K562 (cell line): ENCODE results near the gene LRRC75A. TPM values are rescaled to one million over a fixed set of nuclear protein-coding genes. Genes with fewer than 3 reads are reported as not detected.
A peak's percentile ranks its signal among the peaks of the same experiment; 100 is the strongest.

Experiments used
- GATAD2A ChIP-seq: fragments of 450-650 bp; IDR thresholded peaks from 2 replicates; pipeline ENCODE4 v1.6.1; 2017
- L3MBTL2 ChIP-seq: fragments of 450-650 bp; IDR thresholded peaks from 2 replicates; pipeline ENCODE4 v1.6.1; 2016; ENCODE audit warnings: mild to moderate bottlenecking, moderate library complexity
- NR3C1 ChIP-seq: sonication (generic); formaldehyde crosslinking; IDR thresholded peaks from 2 replicates; pipeline ENCODE4 v1.8.1; 2022; ENCODE audit warnings: missing genetic modification reagents
- PHTF2 ChIP-seq: fragments of 250-450 bp; sonication (Bioruptor Pico); IDR thresholded peaks from 2 replicates; pipeline ENCODE4 v1.5.0; 2021; ENCODE audit warnings: mild to moderate bottlenecking
- ZBTB7A ChIP-seq: IDR thresholded peaks from 2 replicates; pipeline ENCODE4 v1.6.1; 2011; ENCODE audit warnings: low read depth, mild to moderate bottlenecking, low read length, moderate library complexity, borderline replicate concordance; ENCODE audit not compliant: control insufficient read depth
- ZNF584 ChIP-seq: fragments of 200-800 bp; sonication (Bioruptor generic); IDR thresholded peaks from 2 replicates; pipeline ENCODE4 v1.6.1; 2016; ENCODE audit warnings: low read depth, mild to moderate bottlenecking, missing genetic modification characterization, missing compliant biosample characterization
- polyA plus RNA-seq, 8 experiments: library from polyadenylated mRNA; depleted of rRNA in 4 of 8; stranded (reverse) in 5 of 8; unstranded in 3 of 8; fragments of >200 nt; fragmentation: Nextera tagmentation in 2 of 8; fragmentation: Illumina TruSeq in 1 of 8; extraction: Ambion mirVana in 2 of 8; extraction: Trizol in 1 of 8; gene quantifications; 2 replicates each; pipeline versions ENCODE4 v1.2.1 to v1.2.3, GENCODE V29; 2011 to 2014; ENCODE audit warnings: inconsistent platforms in 1 of 8, missing spikeins in 1 of 8
- total RNA-seq, 7 experiments: library from RNA; depleted of rRNA in 6 of 7; stranded (reverse); fragments of >200 nt in 6 of 7; fragmentation: Illumina TruSeq in 2 of 7; extraction: Trizol in 2 of 7; gene quantifications; 2 replicates each; pipeline versions ENCODE4 v1.2.1 to v1.2.3, GENCODE V29; 2011 to 2021; ENCODE audit warnings: low replicate concordance in 1 of 7
- TF ChIP-seq, protein P1 (sequence below): fragments of 450-650 bp; IDR thresholded peaks from 2 replicates; pipeline ENCODE4 v1.6.1; 2016; ENCODE audit warnings: mild to moderate bottlenecking, moderate library complexity
- TF ChIP-seq, protein P2 (sequence below): fragments of 450-650 bp; IDR thresholded peaks from 2 replicates; pipeline ENCODE4 v1.6.1; 2017; ENCODE audit warnings: mild to moderate bottlenecking, moderate library complexity
- TF ChIP-seq, protein P3 (sequence below), 2 experiments: fragments of 450-650 bp; conservative IDR thresholded peaks; 2 replicates each; pipeline ENCODE4 v1.6.1; 2017; ENCODE audit warnings: mild to moderate bottlenecking in 2 of 2, moderate library complexity in 2 of 2

LRRC75A gene
- total and polyA plus RNA-seq, 9 of the 15 experiments (the other 6 are each of a cell fraction or from before 2014, with no cell fraction given), result 0.04 to 0.34 (median 0.08) TPM; not detected in 5

DNA sequence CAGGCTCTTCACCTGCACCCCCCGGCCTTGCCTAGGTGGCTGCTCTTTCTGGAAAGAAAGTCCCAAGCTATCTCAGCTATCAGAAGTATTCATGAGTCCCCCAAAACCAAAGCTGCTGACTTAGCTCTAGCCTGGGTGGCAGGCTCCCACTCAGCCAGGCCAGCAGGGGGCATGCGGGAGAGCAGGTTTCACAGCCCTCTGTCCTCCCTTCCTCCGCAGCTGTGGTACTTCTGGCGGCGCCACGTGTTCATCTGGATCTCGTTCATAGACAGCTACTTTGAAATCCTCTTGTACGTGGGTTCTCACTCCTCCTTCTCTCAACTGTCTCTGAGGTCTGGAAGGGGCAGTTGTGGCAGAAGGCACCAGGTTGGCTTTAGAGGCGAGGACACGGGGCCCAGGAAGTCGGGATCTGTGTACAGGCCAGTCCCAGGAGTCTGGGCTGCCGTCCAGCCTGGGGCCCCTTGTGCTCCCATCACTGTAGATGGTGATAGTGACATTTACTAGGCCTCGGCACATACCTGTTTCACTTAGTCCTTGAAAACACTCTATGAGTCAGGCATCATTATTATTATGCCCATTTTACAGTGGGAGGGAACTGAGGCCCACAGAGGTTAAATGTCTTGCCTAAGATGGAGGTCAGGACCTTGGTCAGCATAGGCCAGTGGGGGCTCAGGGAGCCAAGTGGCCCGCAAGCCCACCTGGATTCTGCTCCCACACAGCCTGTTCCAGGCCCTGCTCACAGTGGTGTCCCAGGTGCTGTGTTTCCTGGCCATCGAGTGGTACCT lies 63.7 kb downstream of the LRRC75A start (continued):
- TF ChIP-seq, protein P1, sequence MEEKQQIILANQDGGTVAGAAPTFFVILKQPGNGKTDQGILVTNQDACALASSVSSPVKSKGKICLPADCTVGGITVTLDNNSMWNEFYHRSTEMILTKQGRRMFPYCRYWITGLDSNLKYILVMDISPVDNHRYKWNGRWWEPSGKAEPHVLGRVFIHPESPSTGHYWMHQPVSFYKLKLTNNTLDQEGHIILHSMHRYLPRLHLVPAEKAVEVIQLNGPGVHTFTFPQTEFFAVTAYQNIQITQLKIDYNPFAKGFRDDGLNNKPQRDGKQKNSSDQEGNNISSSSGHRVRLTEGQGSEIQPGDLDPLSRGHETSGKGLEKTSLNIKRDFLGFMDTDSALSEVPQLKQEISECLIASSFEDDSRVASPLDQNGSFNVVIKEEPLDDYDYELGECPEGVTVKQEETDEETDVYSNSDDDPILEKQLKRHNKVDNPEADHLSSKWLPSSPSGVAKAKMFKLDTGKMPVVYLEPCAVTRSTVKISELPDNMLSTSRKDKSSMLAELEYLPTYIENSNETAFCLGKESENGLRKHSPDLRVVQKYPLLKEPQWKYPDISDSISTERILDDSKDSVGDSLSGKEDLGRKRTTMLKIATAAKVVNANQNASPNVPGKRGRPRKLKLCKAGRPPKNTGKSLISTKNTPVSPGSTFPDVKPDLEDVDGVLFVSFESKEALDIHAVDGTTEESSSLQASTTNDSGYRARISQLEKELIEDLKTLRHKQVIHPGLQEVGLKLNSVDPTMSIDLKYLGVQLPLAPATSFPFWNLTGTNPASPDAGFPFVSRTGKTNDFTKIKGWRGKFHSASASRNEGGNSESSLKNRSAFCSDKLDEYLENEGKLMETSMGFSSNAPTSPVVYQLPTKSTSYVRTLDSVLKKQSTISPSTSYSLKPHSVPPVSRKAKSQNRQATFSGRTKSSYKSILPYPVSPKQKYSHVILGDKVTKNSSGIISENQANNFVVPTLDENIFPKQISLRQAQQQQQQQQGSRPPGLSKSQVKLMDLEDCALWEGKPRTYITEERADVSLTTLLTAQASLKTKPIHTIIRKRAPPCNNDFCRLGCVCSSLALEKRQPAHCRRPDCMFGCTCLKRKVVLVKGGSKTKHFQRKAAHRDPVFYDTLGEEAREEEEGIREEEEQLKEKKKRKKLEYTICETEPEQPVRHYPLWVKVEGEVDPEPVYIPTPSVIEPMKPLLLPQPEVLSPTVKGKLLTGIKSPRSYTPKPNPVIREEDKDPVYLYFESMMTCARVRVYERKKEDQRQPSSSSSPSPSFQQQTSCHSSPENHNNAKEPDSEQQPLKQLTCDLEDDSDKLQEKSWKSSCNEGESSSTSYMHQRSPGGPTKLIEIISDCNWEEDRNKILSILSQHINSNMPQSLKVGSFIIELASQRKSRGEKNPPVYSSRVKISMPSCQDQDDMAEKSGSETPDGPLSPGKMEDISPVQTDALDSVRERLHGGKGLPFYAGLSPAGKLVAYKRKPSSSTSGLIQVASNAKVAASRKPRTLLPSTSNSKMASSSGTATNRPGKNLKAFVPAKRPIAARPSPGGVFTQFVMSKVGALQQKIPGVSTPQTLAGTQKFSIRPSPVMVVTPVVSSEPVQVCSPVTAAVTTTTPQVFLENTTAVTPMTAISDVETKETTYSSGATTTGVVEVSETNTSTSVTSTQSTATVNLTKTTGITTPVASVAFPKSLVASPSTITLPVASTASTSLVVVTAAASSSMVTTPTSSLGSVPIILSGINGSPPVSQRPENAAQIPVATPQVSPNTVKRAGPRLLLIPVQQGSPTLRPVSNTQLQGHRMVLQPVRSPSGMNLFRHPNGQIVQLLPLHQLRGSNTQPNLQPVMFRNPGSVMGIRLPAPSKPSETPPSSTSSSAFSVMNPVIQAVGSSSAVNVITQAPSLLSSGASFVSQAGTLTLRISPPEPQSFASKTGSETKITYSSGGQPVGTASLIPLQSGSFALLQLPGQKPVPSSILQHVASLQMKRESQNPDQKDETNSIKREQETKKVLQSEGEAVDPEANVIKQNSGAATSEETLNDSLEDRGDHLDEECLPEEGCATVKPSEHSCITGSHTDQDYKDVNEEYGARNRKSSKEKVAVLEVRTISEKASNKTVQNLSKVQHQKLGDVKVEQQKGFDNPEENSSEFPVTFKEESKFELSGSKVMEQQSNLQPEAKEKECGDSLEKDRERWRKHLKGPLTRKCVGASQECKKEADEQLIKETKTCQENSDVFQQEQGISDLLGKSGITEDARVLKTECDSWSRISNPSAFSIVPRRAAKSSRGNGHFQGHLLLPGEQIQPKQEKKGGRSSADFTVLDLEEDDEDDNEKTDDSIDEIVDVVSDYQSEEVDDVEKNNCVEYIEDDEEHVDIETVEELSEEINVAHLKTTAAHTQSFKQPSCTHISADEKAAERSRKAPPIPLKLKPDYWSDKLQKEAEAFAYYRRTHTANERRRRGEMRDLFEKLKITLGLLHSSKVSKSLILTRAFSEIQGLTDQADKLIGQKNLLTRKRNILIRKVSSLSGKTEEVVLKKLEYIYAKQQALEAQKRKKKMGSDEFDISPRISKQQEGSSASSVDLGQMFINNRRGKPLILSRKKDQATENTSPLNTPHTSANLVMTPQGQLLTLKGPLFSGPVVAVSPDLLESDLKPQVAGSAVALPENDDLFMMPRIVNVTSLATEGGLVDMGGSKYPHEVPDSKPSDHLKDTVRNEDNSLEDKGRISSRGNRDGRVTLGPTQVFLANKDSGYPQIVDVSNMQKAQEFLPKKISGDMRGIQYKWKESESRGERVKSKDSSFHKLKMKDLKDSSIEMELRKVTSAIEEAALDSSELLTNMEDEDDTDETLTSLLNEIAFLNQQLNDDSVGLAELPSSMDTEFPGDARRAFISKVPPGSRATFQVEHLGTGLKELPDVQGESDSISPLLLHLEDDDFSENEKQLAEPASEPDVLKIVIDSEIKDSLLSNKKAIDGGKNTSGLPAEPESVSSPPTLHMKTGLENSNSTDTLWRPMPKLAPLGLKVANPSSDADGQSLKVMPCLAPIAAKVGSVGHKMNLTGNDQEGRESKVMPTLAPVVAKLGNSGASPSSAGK, result peak; percentile 89
- TF ChIP-seq L3MBTL2 (peak; percentile 90), PHTF2 (CRISPR knock-in tag) (no peak), NR3C1 (CRISPR knock-in tag) (no peak), ZBTB7A (no peak), GATAD2A (no peak), ZNF584 (CRISPR knock-in tag) (no peak)
- TF ChIP-seq, protein P2, sequence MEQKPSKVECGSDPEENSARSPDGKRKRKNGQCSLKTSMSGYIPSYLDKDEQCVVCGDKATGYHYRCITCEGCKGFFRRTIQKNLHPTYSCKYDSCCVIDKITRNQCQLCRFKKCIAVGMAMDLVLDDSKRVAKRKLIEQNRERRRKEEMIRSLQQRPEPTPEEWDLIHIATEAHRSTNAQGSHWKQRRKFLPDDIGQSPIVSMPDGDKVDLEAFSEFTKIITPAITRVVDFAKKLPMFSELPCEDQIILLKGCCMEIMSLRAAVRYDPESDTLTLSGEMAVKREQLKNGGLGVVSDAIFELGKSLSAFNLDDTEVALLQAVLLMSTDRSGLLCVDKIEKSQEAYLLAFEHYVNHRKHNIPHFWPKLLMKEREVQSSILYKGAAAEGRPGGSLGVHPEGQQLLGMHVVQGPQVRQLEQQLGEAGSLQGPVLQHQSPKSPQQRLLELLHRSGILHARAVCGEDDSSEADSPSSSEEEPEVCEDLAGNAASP, result no peak
- TF ChIP-seq, protein P3, sequence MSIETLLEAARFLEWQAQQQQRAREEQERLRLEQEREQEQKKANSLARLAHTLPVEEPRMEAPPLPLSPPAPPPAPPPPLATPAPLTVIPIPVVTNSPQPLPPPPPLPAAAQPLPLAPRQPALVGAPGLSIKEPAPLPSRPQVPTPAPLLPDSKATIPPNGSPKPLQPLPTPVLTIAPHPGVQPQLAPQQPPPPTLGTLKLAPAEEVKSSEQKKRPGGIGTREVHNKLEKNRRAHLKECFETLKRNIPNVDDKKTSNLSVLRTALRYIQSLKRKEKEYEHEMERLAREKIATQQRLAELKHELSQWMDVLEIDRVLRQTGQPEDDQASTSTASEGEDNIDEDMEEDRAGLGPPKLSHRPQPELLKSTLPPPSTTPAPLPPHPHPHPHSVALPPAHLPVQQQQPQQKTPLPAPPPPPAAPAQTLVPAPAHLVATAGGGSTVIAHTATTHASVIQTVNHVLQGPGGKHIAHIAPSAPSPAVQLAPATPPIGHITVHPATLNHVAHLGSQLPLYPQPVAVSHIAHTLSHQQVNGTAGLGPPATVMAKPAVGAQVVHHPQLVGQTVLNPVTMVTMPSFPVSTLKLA (conservative IDR thresholded peaks at IDR 0.05), result peak; percentile 61 to 78; a peak in 3 of 4 replicates
